Stimulated activated CD8-positive, alpha-beta memory T cell treated with anti-CD3 and anti-CD28 coated beads, Interleukin-7, amount 100 ng/mL, for 4 hours (primary cell): Measurements from ENCODE around the gene LRRC74B.

Experiments used
- DNase-seq, 2 donors: peaks; one replicate each; pipeline ENCODE4 v3.0.0-alpha.2; 2020; ENCODE audit warnings: low read depth in 2 of 2

LRRC74B gene

GRCh38 chr22:21013657-21014201 is 32.0 kb upstream of the LRRC74B start:
- no peak for DNase-seq

DNA sequence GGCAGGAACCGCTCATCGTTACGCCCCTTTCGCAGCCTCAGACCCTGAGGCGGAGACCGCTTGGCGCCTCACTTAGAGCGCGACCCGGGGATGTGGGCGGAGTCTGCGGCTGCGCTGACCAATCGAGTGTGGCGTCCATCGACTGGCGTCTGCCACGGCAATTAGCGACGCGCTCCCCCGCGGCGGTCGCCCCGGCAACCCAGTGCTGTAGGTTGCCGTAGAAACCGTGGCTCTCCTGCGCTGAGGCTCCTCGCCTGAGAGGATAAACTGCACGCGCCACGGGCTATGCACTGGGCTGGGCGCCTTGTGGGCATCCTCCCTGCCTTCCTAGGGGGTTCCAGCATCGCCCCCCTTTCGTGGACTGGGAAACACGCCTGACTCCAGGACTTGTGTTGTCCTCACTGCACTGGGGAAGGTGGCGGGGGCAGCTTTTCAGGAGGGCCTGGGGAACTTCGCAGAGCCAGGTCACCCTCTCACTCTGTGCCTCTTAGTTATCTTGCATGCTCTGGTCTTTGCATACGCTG is 31.5 kb upstream of the LRRC74B start:
- DNase-seq: peak; percentile 47 to 83

DNA sequence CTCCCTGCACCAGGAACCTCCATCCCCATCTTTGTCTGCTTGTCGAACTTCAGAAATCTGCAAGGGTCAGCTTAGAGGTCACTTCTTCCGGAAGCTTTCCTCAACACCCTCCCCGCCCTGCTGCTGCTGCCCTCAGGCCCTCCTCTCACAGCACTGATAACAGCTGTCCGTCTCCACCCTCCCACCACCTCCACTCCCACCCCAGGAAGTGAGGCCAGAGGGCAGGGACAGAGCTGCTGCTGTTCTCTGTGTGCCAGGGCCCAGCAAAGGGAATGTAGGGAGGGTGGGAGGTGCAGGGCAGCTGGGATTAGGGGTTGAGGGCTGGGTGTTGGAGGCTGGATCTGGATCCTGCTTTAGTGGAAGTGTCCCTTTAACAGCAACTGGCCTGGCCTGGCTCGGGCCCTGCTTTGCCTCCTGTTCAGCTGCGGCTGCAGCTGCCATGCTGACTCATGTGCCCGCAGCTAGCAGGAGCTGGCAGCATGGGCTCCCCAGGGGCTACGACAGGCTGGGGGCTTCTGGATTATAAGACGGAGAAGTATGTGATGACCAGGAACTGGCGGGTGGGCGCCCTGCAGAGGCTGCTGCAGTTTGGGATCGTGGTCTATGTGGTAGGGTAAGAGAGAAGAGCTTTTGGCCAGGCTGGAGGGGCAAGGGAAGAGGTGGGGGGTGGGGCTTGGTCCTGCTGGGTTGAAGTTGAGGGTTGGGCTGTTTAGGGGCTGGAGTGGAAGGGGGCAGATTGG is 30.9 kb upstream of the LRRC74B start, which contains the start of gene P2RX6:
Gene P2RX6, plus strand, starts transcription at position 440 of the 740 bp plus-strand sequence. Its CDS starts 10 bp downstream, at position 450.
- DNase-seq: no peak

DNA sequence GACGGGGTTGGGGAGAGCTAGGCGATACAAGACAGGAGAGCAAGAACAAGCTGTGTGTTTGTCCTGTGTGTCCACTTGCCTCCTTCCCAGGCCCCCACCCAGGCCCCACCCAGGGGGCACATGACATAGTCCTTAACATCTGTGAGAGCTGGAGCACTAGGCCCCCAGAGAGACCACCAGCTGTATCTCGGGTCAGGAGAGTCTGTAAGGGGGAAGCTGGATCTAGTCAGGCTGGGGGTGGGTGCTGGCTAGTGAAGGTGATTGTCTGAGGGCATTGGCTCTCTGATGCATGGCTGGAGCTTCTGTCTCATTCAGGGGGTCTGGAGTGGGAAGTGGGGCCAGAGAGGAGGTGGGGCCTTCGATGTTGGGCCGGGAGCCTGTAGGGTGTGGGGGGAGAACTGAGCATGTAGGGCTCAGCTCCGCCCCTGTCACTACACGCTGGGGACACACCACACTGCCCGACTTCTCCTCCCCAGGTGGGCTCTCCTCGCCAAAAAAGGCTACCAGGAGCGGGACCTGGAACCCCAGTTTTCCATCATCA is 30.2 kb upstream of the LRRC74B start:
- DNase-seq: no peak

DNA sequence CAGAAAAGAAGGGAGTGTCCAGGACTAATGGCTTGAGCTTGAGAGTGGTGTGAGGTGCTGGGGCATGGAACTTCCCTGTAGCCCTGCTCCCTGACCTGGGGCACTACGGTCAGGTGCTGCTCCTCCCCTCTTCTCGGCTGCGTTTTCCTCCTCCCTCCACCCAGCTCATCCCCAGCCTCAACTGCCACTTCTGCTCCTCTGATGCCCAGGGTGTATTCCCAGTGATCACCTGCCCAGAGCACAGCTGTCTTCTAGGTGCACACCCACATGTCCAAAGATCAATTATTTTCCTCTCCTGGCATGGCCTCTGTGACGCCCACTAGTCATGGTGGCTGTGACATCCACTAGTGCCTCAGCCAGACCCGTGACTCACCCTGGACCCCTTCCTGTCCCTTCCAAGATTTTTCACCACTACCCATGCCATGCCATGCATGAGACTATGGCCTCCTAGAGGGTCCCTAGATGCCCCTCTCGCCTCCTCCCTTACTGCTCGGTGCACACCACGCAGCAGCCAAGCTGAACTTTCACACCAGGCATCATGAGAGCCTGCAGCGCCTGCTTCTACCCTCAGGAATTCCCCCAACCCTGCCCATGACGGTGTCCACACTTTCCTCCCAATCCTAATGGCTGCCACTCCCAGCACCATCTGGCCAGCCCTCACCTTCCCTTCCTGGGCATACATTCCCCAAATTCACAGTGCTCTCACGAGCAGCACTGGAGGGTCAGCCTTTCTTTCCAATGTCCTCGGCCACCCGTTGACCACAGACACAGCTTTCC is 28.9 kb upstream of the LRRC74B start:
- DNase-seq: no peak

DNA sequence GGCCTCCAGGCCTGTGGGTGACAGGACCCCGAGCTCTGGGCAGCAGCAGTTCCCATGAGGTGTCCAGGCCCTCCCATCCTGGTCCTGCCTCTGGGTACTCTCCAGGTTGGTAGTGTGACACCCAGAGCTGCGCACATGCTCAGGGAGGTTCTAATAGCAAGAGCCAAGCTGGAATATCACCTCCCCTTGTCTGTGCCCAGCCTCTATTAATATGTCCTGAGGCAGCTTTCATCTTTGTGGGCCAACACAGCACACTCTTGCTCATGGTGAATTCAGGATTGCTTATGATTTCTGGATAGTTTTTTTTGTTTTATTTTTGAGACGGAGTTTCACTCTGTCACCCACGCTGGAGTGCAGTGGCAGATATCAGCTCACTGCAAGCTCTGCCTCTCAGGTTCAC is 27.4 kb upstream of the LRRC74B start:
- DNase-seq: no peak

GRCh38 chr22:21020802-21021429 is 24.8 kb upstream of the LRRC74B start:
- DNase-seq: no peak

GRCh38 chr22:21022507-21022906 is 23.2 kb upstream of the LRRC74B start:
- no peak for DNase-seq

DNA sequence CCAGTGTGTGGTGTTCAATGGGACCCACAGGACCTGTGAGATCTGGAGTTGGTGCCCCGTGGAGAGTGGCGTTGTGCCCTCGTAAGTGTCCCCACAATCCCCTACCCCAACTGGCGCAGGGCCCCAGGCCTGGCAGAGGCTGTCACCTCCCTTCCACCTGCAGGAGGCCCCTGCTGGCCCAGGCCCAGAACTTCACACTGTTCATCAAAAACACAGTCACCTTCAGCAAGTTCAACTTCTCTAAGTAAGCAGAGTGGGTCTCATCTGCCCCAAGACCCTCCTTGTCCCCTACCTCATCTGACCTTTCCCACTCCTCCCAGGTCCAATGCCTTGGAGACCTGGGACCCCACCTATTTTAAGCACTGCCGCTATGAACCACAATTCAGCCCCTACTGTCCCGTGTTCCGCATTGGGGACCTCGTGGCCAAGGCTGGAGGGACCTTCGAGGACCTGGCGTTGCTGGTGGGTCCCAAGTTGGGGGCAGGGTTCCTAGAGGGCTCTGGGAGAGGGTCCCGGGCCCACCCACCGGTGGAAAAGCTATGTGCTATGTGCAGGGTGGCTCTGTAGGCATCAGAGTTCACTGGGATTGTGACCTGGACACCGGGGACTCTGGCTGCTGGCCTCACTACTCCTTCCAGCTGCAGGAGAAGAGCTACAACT is 22.7 kb upstream of the LRRC74B start:
- no peak for DNase-seq

DNA sequence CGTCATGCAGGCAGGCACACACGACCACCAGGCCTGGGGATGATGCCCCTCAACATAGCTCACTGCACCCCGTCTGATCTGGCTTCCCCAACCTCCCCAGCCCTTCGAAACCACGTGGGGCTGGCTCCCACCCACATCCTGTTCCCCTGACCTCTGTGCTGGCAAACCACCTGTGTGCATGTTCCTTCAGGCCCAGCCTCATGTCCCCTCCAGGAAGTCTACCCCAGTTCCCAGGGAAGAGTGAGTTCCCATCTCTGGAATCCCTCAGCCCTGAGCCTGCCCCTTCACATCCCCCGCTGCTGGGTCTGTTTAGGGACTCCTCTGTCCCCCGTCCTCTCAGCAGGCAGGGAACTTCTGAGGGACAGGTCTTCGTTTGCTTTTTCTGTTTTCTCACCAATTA is 20.5 kb upstream of the LRRC74B start:
- peak in 1 of 2 donors; percentile 20 for DNase-seq

DNA sequence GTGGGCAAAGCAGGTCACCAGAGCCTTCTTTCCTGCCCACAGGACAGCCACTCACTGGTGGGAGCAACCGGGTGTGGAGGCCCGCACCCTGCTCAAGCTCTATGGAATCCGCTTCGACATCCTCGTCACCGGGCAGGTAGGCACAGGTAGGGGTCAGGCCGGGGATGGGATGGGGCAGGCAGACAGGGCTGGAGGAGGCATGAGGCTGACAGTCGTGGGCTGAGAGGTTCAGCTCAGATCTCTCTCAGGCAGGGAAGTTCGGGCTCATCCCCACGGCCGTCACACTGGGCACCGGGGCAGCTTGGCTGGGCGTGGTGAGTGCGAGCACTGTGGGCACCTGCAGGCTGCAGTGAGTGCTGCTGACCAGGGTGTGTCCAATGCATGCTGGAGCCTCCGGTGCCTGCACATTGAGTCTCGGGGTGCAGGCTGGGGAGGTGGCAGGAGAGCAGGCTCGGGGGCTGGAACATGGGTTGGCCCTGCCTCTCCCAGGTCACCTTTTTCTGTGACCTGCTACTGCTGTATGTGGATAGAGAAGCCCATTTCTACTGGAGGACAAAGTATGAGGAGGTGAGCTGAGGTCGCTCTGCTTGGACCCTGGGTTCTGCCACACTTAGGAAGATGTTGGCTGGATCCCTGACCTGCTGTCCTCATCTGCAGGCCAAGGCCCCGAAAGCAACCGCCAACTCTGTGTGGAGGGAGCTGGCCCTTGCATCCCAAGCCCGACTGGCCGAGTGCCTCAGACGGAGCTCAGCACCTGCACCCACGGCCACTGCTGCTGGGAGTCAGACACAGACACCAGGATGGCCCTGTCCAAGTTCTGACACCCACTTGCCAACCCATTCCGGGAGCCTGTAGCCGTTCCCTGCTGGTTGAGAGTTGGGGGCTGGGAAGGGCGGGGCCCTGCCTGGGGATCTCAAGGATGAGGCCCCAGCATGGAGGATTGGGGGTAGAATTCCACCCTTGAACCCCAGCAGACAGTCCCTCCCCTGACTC is 19.7 kb upstream of the LRRC74B start:
- no peak for DNase-seq

DNA sequence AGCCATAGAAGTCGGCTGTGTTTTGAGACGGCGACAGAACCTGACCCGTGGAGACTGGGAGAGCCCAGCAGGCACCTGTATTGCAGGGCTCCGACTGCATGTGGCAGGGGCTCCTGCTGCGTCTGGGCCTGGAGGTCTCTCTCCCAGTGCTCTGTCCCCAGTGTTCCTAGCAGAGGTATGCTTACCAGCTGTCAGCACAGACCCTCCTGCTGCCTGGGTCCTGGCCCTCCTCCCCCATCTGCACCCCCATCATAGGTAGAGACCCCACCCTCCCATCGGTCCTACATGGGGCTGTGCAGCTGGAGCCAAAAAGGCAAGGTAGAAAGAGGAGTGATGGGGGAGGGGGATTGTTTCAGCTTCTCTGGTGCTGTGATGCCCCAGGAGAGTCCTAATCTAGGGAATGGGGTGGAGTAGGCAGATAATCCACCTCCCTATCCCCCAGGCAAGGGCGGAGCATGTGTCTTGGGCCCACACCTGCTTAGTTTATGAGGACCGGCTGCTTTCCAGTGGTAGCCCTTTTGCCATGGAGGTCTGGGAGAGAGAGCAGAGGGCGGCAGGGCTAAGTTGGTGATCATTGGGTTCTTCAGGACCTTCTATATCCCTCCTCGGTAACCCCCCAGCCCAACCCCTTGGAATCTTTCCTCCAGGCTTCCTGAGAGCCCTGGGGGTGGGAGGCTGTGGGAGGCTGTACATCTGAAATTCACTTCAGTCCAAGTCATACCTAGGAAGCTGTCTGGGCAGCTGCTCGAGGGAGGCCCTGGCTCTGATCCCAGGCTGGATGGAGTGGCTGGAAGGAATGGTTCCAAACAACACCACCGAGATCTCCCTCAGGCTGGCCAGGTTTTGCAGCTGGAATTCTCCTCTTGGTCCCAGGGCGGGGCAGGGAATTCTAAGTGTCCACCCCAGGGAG is 18.7 kb upstream of the LRRC74B start:
- DNase-seq: no peak

GRCh38 chr22:21028277-21029251 is 17.2 kb upstream of the LRRC74B start:
- DNase-seq: no peak

- DNase-seq: no peak
Measured at GRCh38 chr22:21029486-21030025, 16.2 kb upstream of the LRRC74B start.

- DNase-seq: no peak
Measured at GRCh38 chr22:21030032-21030431, 15.7 kb upstream of the LRRC74B start.

DNA sequence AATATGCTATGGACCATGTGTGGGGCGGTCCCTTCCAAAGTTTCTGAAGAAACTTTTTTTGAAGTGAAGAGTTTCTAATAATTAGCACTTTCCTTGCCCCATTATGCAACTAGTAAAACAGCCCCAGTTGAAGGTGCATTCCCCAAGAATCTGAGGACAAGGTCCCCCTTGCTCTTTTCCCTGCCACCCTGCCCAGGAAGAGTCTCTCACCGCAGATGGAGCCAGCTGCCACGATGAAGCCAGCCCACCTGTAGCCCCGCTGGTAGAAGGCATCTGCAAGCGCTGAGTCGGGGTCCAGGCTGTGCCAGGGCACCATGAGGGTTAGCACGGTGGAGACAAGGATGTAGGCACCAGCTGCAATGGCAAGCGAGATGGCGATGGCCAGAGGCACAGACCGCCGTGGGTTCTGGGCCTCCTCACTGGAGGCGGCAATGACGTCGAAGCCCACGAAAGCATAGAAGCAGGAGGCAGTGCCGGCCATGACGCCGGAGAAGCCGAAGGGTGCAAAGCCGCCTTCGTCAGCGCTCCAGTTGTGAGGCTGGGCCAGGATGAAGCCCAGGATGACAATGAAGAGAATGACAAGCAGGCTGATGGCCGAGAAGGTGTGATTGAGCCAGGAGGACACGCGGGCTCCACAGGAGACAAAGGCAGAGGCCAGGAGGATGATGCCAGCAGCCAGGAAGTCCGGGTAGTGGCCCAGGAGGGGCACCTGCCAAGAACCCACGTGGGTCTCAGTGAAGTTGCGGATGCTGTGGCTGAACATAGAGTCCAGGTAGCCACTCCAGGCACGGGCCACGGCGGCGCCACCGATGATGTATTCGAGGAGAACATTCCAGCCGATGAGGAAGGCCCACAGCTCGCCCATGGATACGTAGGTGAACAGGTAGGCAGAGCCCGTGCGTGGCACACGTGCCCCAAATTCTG is 14.9 kb upstream of the LRRC74B start:
- no peak for DNase-seq
